GM13977 (cell line): ENCODE measurements around the gene SOHLH2.

Experiments used
- DNase-seq: peaks from one replicate; pipeline ENCODE4 v3.0.0; 2012; ENCODE audit warnings: low spot score
- in situ Hi-C: fragments of 300-500 bp; cut with MboI; formaldehyde crosslinking; loops from one replicate; pipeline ENCODE4 v1.12.0; 2022; ENCODE audit warnings: low sequenced_read_pairs, low pct_unique_long_range_greater_than_20kb, mixed read lengths, inconsistent platforms; ENCODE audit not compliant: unreplicated experiment
- TF ChIP-seq, protein P1 (sequence below): IDR thresholded peaks from 2 replicates; pipeline ENCODE4 v1.5.1; 2012; ENCODE audit warnings: mild to moderate bottlenecking, control low read depth; ENCODE audit not compliant: insufficient read depth; ENCODE audit errors: extremely low read depth, missing control alignments

The SOHLH2 gene

DNA sequence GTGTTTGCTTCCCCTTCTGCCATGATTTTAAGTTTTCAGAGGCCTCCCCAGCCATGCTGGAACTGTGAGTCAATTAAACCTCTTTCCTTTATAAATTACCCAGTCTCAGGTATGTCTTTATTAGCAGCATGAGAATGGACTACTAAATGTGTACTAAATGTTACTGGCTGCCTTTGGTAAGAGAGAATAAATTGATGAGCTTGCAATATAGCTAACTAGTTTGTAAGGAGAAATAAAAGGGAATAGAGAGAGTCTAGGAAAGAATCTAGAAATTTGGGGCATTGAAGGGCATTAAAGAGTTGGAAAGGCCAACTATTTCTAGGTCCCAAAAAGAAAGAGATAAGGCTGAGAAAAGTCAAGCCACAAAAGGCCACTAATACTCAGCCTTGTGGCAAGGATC lies 5.5 kb upstream of the SOHLH2 start:
- in situ Hi-C loops, result no loop called here
- TF ChIP-seq, protein P1, sequence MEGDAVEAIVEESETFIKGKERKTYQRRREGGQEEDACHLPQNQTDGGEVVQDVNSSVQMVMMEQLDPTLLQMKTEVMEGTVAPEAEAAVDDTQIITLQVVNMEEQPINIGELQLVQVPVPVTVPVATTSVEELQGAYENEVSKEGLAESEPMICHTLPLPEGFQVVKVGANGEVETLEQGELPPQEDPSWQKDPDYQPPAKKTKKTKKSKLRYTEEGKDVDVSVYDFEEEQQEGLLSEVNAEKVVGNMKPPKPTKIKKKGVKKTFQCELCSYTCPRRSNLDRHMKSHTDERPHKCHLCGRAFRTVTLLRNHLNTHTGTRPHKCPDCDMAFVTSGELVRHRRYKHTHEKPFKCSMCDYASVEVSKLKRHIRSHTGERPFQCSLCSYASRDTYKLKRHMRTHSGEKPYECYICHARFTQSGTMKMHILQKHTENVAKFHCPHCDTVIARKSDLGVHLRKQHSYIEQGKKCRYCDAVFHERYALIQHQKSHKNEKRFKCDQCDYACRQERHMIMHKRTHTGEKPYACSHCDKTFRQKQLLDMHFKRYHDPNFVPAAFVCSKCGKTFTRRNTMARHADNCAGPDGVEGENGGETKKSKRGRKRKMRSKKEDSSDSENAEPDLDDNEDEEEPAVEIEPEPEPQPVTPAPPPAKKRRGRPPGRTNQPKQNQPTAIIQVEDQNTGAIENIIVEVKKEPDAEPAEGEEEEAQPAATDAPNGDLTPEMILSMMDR, result no peak
- DNase-seq, result no peak

DNA sequence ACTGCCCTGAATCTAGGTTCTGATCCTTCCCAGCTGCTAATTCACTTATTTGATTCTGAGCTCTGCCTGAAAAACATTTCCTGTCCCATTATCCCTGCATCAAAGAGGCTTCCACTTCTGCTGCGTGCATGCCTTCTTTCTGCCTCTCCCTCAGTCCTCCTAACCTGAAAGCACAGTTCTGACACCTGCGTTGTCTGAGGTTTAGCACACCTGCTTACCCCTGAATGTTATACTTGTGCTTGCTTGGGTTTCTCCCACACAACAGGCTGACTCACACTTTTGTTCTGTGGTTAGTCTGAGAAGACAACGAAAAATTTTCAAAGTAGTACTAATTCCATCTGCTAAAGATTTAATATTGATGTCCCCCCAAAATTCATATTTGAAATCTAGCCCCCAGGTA lies 3.1 kb upstream of the SOHLH2 start:
- in situ Hi-C loops, result no loop called here
- DNase-seq, result no peak
- TF ChIP-seq, protein P1, result no peak

DNA sequence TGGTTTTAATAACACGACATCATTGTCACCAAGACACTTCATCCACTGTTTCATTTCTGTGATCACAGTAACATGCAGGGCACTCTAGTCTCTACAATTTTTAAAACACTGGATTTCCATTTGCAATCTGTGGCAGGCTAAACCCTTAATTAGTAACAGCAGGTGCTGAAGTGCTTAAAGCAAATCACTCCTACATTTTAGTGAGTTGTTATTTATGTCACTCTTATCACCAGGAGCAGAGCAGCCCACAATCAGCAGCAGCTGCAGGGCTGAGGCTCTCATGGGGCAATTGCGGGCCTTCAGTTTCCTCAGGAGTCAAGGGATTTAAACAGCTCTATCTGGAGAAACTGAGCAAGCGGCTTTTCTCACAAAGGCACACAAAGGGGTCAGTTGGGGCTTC lies 1.6 kb downstream of the SOHLH2 start:
- TF ChIP-seq, protein P1, result no peak
- DNase-seq, result no peak
- in situ Hi-C loops, result no loop called here

DNA sequence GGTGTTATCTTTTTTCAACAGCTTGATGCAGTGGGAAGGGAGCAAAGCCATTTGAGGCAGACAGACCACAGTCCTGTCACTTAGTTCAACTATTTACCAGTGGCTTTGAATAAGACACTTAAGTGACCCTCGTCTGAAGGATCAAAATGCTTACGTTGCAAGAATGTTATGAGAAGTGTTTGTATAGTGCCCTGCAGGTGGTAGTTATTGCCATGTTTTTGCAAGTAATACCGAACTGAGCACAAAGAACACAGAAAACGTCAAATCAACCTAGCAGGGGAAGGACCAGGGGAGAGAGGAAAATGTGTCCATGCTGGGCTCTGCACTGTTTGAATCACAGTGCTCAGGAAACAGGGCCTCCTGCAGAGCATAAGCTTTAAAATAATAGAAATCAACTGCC lies 2.8 kb downstream of the SOHLH2 start:
- in situ Hi-C loops, result no loop called here
- DNase-seq, result no peak
- TF ChIP-seq, protein P1, result no peak

DNA sequence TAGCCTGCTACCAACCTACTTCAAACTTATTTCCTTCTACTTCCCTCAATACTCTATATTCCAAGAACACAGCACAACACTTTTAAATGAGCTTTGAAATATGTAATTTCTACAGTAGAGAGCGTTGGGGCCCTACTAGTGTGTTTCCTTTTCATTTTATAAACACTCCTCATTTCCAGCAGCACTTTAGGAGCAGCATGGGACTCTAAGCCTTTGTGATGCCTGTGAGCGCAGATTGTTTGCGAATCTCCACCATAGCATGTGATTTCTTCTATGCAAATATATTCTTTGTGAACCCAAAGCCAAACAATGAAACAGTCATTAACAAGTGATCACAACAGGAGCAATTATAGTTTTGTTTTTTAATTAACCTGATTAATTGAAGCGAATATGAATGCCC lies 3.6 kb downstream of the SOHLH2 start:
- TF ChIP-seq, protein P1, result no peak
- DNase-seq, result no peak
- in situ Hi-C loops, result no loop called here

DNA sequence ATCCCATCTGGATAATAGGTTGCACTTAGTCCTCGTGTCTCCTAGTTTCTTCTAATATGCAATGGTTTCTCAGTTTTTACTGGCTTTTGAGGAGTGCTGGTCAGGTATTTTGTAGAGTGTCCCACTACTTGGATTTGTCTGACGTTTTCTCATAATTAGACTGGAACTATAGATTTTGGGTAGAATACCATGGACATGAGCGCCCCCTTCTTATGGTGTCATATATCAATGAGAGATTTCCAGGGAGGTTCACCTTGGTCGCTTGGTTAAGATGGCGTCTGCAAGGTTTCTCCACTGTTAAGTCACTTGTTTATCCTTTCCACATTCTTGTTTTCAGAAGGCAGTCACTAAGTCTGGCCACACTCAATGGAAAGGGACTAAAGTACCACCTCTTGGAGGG lies 6.7 kb downstream of the SOHLH2 start:
- no peak for DNase-seq
- in situ Hi-C loops, result no loop called here
- TF ChIP-seq, protein P1, result no peak
